GM19239 (cell line): ENCODE data around the gene SLC1A2.

Experiments
- DNase-seq: peaks from one replicate; pipeline ENCODE4 v3.0.0; 2011; ENCODE audit warnings: low spot score; ENCODE audit not compliant: insufficient read length
- FAIRE-seq: peaks from 2 replicates; lab custom pipeline; 2011; peaks lifted over from hg19 to GRCh38; lab: Jason Lieb, UNC

SLC1A2 gene

DNA sequence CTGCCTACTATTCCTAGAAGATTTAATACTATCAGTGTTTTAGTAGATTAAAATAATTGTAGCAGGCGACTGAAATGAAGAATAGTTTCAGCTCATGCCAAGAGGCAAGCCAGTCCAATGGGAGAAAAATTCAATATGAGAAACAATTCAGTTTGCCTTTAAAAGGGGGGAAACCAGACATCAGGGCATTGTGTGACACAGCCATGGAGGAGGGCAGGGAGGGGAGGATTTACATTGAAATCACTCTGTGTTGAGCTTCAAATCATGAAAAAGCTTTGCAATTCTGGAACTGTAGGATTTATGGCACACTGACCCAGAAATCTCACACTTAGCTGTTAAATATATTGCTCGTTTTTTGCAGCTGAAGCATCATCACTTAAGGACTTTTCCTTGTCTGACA is 4.6 kb downstream of the SLC1A2 start:
- no peak for DNase-seq
- FAIRE-seq: no peak

DNA sequence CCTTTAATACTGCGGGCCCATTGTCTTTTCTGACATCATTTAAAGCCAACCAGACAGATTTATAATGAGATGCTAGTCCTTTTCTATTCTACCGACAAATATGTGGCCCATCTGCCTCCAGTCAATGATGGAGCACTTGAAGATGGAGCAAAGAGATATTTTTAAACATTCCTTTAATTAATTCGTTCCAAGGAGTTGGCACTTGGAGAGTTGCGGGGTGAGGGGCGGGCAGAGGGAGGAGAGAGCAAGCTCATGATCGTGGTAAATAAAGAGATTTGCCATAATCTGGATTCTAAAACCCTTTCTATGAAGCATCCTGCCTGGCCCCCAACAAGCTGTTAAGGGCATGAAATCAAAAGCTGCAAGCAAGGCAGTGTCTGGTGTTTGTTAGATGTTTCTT is 5.0 kb downstream of the SLC1A2 start:
- no peak for FAIRE-seq

DNA sequence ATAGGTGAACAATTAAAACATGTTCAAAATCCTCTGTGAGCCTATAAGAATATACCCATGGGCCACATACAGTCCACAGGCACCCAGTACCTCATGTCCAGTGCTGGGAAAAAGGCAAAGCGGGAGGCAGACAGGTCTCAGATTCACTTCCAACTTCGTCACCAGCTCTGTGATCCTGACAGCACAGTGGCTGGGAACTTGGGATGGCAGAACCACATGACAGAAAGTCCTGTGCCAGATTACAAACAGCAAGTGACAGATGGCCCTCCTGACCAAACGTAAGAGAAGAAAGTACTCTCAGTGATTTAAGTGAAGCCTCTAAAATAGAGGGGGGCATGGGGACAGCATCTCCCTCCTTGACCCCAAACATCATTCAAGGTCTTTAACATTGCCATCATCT is 5.8 kb downstream of the SLC1A2 start:
- DNase-seq: no peak
- no peak for FAIRE-seq

More for the DNA sequence above, 5.0 kb downstream of the SLC1A2 start:
- DNase-seq: no peak

DNA sequence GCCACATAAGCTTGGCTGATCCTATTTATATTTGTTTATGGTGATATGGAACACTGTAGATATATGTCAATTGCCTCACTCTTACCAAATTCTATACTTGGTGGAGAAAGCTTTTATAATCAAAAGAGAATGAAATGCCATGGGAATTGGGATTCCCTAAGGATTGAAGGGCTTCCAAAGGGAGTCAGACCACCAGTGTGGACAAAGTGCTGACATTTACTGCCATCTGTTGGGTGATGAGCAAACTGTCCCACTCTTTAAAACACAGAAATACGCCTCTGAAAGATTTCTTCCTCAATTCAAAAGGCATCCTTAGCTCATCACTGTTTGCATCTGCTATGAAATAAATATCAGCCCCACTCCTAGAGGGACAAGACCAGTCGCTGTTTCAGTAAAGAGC is 7.1 kb downstream of the SLC1A2 start:
- no peak for DNase-seq
- FAIRE-seq: no peak

- DNase-seq (no peak), FAIRE-seq (no peak)
Measured at GRCh38 chr11:35407041-35407440, 12.3 kb downstream of the SLC1A2 start.

DNA sequence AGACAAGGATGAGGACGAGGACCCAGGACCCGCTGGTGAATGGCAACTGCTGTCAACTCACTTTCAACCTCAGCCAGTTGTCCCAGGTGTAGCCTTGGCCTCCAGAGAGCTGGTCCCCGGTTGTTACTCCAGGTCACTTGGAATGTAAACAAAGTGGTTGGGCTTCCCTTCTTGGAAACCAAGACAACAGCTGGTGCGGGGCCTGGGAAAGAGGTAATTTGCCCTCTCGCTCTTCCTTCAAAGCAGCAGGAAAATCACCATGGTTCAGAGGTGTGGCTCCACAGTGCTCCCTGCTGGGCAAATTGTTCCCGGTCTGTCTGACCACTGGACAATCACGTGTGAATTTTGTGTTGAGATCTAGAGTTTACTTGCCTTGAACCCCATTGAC is 15.0 kb downstream of the SLC1A2 start:
- FAIRE-seq (peak; percentile 59), DNase-seq (no peak)

DNA sequence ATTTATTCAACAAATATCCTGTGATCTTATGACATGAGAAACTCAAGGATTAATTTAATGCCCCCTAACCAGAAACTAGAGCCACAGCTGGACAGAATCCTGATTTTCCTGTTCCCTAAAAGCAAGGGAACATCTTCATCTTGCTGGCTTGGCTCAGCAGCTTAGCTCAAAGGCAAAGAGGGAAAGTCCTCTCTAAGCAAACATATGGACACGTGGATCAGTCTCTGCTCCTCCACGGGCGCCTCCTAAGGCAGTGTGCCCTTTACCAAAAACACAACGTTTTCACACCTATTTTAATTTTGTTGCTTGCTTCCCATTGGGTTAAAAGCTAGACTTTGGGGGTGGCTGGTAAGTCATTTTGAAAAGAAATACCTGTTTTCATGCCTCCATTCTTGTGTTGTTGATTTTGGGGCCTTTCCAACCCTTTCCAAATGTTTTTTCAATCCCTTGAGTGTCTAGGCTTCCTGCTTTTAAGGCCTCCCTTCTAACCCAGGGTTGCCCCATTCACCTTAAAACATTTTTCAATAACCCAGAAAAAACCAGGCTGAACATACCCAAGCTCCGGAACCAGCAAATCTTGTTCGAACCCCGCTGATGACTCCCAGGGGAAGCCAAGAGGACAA is 15.5 kb downstream of the SLC1A2 start:
- FAIRE-seq (no peak), DNase-seq (no peak)

- no peak for DNase-seq
- FAIRE-seq: no peak
Measured at GRCh38 chr11:35402751-35403660, 16.4 kb downstream of the SLC1A2 start.

DNA sequence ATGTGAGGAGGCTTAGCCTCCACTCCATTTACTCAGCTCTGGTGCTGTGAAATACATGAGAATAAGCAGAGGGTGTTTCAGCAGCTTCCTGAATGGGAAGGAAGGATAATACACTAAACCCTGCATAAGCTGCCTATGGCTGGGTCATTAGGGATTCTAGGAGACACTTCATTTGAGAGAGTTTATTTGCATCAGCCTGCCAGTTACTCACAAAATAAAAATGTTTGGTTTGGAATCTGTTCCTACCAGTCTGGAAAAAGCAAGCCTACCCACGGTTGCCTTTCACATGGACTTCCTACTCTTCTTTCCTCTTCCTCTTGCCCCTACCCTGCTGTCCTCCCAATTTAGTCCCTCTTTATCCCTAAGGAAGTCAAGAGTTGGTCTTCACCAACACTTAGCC is 20.5 kb downstream of the SLC1A2 start:
- FAIRE-seq (no peak), DNase-seq (no peak)

GRCh38 chr11:35394941-35395340 is 24.4 kb downstream of the SLC1A2 start:
- DNase-seq (no peak), FAIRE-seq (no peak)

DNA sequence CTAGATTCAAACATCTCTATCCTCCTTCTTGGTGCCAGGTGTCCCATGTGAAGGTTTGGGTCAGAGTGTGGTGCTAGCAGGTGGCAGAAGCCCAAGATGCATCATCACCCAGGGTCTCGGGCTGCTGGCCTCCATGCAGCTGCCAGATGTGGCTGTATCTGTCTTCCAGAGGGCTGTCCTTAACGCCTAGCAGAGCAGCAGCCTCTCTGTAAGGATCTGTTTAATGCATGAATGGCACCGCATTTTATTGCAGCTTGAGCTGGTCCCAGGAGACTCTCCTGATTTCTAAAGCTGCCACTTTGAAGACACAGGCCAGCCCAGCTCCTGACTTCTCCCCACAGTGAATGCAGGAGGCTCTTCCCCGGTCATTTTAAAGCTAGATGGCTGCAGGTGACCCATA is 26.3 kb downstream of the SLC1A2 start:
- FAIRE-seq (no peak), DNase-seq (no peak)

- DNase-seq: peak; percentile 63
Measured at GRCh38 chr11:35391922-35392688, 27.3 kb downstream of the SLC1A2 start.

DNA sequence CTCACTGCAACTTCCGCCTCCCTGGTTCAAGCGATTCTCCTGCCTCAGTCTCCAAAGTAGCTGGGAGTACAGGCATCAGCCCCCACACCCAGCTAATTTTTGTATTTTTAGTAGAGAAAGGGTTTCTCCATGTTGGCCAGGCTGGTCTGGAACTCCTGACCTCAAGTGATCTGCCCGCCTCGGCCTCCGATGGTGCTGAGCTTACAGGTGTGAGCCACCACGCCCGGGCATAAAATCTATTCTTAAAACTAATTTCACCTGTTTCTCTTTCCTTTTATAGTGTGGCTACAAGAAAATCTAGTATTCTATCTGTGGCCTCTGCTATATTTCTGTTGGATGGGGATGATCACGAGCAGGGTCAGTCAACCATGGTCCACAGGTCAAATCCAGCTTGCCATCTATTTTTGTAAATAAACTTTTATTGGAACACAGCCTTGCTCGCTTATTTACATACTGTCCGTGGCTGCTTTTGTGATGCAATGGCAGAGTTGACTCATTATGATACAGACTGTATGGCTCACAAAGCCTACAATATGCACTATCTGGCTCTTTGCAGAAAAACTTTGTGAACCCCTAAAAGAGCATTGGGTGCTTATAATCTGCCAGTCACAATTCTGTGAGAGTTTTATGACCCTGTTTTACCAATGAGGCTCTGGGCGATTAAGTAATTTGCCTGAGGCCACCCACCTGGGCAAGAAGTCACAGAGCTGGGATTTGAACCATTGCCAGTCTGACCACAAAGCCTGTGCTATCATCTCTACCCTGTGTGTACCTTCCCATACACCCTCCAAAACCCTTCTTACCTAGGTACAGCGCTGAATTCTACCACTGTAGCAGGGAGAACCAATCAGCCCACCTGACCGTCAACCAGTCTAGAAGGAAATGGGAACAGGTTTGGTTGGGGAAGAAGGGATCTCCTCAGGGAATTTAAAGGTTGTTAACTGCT is 28.3 kb downstream of the SLC1A2 start:
- FAIRE-seq (peak; percentile 87), DNase-seq (no peak)

More at GRCh38 chr11:35391922-35392688, 27.3 kb downstream of the SLC1A2 start:
- peak; percentile 85 for FAIRE-seq

GRCh38 chr11:35389897-35390465 is 29.4 kb downstream of the SLC1A2 start:
- FAIRE-seq (peak; percentile 45), DNase-seq (no peak)

GRCh38 chr11:35389112-35389511 is 30.2 kb downstream of the SLC1A2 start:
- FAIRE-seq (no peak), DNase-seq (no peak)

DNA sequence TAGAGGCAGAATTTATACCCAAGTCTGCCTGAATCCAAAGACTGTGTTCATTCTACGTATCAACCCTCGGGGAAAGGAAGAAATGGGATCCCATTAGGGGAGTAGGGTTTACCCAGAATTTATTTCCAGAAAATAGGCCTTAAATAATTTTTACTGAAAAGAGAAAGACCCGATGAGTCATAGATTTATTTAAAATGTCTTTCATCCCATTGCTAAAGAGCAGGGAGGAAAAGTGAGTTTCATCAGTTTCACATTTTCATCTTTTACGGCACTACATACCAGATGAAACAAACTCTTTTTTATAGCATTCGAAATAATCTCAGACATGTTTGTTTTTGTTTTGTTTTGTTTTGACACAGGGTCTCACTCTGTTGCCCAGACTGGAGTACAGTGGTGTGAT is 31.3 kb downstream of the SLC1A2 start:
- DNase-seq (no peak), FAIRE-seq (no peak)

- DNase-seq (no peak), FAIRE-seq (no peak)
Measured at GRCh38 chr11:35387111-35387982, 32.0 kb downstream of the SLC1A2 start.

GRCh38 chr11:35383953-35384352 is 35.4 kb downstream of the SLC1A2 start:
- DNase-seq (no peak), FAIRE-seq (no peak)
